K562 (cell line): ENCODE results near the gene SMAD3. TPM values are rescaled to one million over a fixed set of nuclear protein-coding genes. Genes with fewer than 3 reads are reported as not detected.

Experiments
- CBFB ChIP-seq: sonication (generic); formaldehyde crosslinking; IDR thresholded peaks from 2 replicates; pipeline ENCODE4 v1.4.0; 2020; ENCODE audit warnings: mild to moderate bottlenecking, missing genetic modification reagents
- DACH1 ChIP-seq: fragments of 450-650 bp; IDR thresholded peaks from 2 replicates; pipeline ENCODE4 v1.6.1; 2018; ENCODE audit not compliant: partially characterized antibody
- DNMT1 ChIP-seq: fragments of 450-650 bp; IDR thresholded peaks from 2 replicates; pipeline ENCODE4 v1.6.1; 2016; ENCODE audit warnings: antibody characterized with exemption, mild to moderate bottlenecking
- ESRRA ChIP-seq: fragments of 450-650 bp; IDR thresholded peaks from 2 replicates; pipeline ENCODE4 v1.6.1; 2014; ENCODE audit warnings: low read depth, mild to moderate bottlenecking, moderate library complexity, borderline replicate concordance
- FOSL1 ChIP-seq: fragments of 200-800 bp; sonication (Bioruptor generic); conservative IDR thresholded peaks from 2 replicates; pipeline ENCODE4 v1.6.1; 2016; ENCODE audit warnings: missing genetic modification characterization, missing compliant biosample characterization
- GATA2 ChIP-seq: sonication (generic); formaldehyde crosslinking; IDR thresholded peaks from 2 replicates; pipeline ENCODE4 v1.4.0; 2020; ENCODE audit warnings: mild to moderate bottlenecking, missing genetic modification reagents
- KLF6 ChIP-seq: fragments of 250-450 bp; sonication (Bioruptor Pico); IDR thresholded peaks from 2 replicates; pipeline ENCODE4 v1.4.0; 2020; ENCODE audit warnings: mild to moderate bottlenecking, moderate library complexity, borderline replicate concordance
- MAFK ChIP-seq: IDR thresholded peaks from 2 replicates; pipeline ENCODE4 v1.6.1; 2011; ENCODE audit warnings: low read length, improper control_type of control experiment
- PHTF2 ChIP-seq: fragments of 250-450 bp; sonication (Bioruptor Pico); IDR thresholded peaks from 2 replicates; pipeline ENCODE4 v1.5.0; 2021; ENCODE audit warnings: mild to moderate bottlenecking
- RUNX1 ChIP-seq: sonication (generic); IDR thresholded peaks from 2 replicates; pipeline ENCODE4 v1.6.1; 2016; ENCODE audit warnings: antibody characterized with exemption, low read depth
- SMARCA4 ChIP-seq: fragments of 450-650 bp; IDR thresholded peaks from 2 replicates; pipeline ENCODE4 v1.6.1; 2016
- SMARCE1 ChIP-seq: fragments of 450-650 bp; IDR thresholded peaks from 2 replicates; pipeline ENCODE4 v1.7.1; 2016; ENCODE audit warnings: mild to moderate bottlenecking
- ZNF3 ChIP-seq: fragments of 250-450 bp; sonication (Bioruptor Pico); IDR thresholded peaks from 2 replicates; pipeline ENCODE4 v1.5.0; 2021; ENCODE audit warnings: mild to moderate bottlenecking, moderate library complexity
- ZNF57 ChIP-seq: fragments of 450-650 bp; formaldehyde crosslinking; IDR thresholded peaks from 2 replicates; pipeline ENCODE4 v1.4.0; 2020; ENCODE audit warnings: mild to moderate bottlenecking, moderate library complexity
- ZNF644 ChIP-seq: fragments of 200-800 bp; sonication (Bioruptor generic); IDR thresholded peaks from 2 replicates; pipeline ENCODE4 v1.6.1; 2016; ENCODE audit warnings: low read depth, missing genetic modification characterization, missing compliant biosample characterization
- polyA plus RNA-seq, 8 experiments: library from polyadenylated mRNA; depleted of rRNA in 4 of 8; stranded (reverse) in 5 of 8; unstranded in 3 of 8; fragments of >200 nt; fragmentation: Nextera tagmentation in 2 of 8; fragmentation: Illumina TruSeq in 1 of 8; extraction: Ambion mirVana in 2 of 8; extraction: Trizol in 1 of 8; gene quantifications; 2 replicates each; pipeline versions ENCODE4 v1.2.1 to v1.2.3, GENCODE V29; 2011 to 2014; ENCODE audit warnings: inconsistent platforms in 1 of 8, missing spikeins in 1 of 8
- total RNA-seq, 7 experiments: library from RNA; depleted of rRNA in 6 of 7; stranded (reverse); fragments of >200 nt in 6 of 7; fragmentation: Illumina TruSeq in 2 of 7; extraction: Trizol in 2 of 7; gene quantifications; 2 replicates each; pipeline versions ENCODE4 v1.2.1 to v1.2.3, GENCODE V29; 2011 to 2021; ENCODE audit warnings: low replicate concordance in 1 of 7
- TF ChIP-seq, protein P1 (sequence below), 2 experiments: IDR thresholded peaks; 2 replicates each; pipeline ENCODE4 v1.6.1; 2011; ENCODE audit warnings: borderline replicate concordance in 1 of 2, control low read depth in 1 of 2, low read depth in 1 of 2, low read length in 1 of 2, mild to moderate bottlenecking in 1 of 2, mixed read lengths in 1 of 2, moderate library complexity in 1 of 2; ENCODE audit not compliant: insufficient read depth in 1 of 2, insufficient read length in 1 of 2, poor library complexity in 1 of 2, severe bottlenecking in 1 of 2; ENCODE audit errors: extremely low read depth in 1 of 2
- TF ChIP-seq, protein P2 (sequence below): sonication (generic); formaldehyde crosslinking; IDR thresholded peaks from 2 replicates; pipeline ENCODE4 v1.8.0; 2022; ENCODE audit warnings: mild to moderate bottlenecking, low read depth, missing genetic modification reagents

The SMAD3 gene
- total and polyA plus RNA-seq, 9 of the 15 experiments (the other 6 are each of a cell fraction or from before 2014, with no cell fraction given) = 4.3 to 39.2 (median 11.1) TPM

DNA sequence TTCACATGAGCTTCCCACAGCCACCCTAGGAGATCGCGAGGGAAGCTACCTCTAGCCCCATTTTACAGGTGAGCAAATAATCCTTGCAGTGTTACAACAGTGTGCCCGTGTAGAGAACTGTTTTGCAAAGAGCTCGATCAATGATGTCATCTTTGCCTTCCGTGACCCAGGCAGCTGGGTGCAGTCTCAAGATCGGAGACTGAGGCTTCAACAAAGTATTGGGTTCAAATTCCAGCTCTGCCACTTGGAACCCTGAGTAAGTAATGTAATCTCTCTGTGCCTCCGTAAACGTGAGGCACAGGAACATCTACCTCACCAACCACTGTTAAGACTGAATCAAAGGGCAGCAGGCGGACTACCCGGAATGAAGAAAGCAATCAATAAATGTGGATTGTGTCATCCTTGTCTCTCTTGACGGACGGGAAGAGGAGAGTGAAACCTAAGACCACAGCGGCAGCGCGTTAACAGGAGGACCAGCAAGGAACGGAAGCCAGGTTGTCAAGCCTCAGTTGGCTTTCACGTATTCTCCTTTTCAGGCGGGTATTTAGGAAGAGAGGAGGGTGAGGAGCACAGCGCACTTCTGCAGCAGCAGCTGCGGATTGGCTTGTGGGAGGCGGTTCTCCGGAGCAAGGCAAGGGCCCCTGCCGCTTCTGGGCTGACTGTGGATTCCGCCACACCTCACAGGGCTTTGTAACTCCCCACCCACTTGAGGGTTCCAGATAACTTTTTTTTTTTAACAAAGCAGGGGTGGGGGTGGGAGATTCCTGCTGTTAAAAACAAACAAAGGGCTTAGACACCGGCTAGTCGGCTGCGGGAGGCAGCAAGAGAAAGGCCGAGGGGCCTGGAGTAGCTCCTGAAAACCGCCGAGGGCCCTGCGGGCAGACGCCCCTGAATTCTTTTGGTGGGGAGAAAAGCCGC lies 1.5 kb upstream of the SMAD3 start (continued):
- TF ChIP-seq ESRRA = no peak
- 0 out of 2 replicates have a peak, but pooled peaks have one; percentile 36 for TF ChIP-seq SMARCA4
- TF ChIP-seq, protein P1, sequence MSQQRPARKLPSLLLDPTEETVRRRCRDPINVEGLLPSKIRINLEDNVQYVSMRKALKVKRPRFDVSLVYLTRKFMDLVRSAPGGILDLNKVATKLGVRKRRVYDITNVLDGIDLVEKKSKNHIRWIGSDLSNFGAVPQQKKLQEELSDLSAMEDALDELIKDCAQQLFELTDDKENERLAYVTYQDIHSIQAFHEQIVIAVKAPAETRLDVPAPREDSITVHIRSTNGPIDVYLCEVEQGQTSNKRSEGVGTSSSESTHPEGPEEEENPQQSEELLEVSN (IDR thresholded peaks at IDR 0.05; ENCODE audit: borderline replicate concordance in 1 of 2, extremely low read depth in 1 of 2, insufficient read depth in 1 of 2, insufficient read length in 1 of 2, low read depth in 1 of 2, low read length in 1 of 2, poor library complexity in 1 of 2, severe bottlenecking in 1 of 2) = peak in 1 of 2 experiments; percentile 61
- no peak for TF ChIP-seq KLF6
- TF ChIP-seq ZNF3 (CRISPR knock-in tag) = no peak
- TF ChIP-seq SMARCE1 = no peak; the same call in 1 of the 2 replicates
- no peak for TF ChIP-seq PHTF2
- no peak for TF ChIP-seq DNMT1
- TF ChIP-seq CBFB (CRISPR knock-in tag) = no peak
- no peak for TF ChIP-seq ZNF57 (CRISPR knock-in tag)
- no peak for TF ChIP-seq GATA2 (CRISPR knock-in tag)
- TF ChIP-seq ZNF644 (tag) = no peak
- TF ChIP-seq MAFK = no peak
- TF ChIP-seq, protein P2, sequence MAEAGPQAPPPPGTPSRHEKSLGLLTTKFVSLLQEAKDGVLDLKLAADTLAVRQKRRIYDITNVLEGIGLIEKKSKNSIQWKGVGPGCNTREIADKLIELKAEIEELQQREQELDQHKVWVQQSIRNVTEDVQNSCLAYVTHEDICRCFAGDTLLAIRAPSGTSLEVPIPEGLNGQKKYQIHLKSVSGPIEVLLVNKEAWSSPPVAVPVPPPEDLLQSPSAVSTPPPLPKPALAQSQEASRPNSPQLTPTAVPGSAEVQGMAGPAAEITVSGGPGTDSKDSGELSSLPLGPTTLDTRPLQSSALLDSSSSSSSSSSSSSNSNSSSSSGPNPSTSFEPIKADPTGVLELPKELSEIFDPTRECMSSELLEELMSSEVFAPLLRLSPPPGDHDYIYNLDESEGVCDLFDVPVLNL (CRISPR knock-in tag) = no peak
- no peak for TF ChIP-seq FOSL1 (tag)
- TF ChIP-seq RUNX1 = no peak
- no peak for TF ChIP-seq DACH1
